BE2C (cell line): ENCODE measurements around the gene TAF13. TPM values are rescaled to one million over a fixed set of nuclear protein-coding genes. Genes with fewer than 3 reads are reported as not detected.

ENCODE experiments used
- DNase-seq: peaks from one replicate; pipeline ENCODE4 v3.0.0-alpha.2; 2020
- H3K27me3 ChIP-seq: fragments of 250-450 bp; sonication (Bioruptor Pico); 2 replicates; pipeline ENCODE4 v1.5.1; 2020; ENCODE audit warnings: mild to moderate bottlenecking
- H3K36me3 ChIP-seq: fragments of 250-450 bp; sonication (Bioruptor Pico); 2 replicates; pipeline ENCODE4 v1.5.1; 2020; ENCODE audit warnings: mild to moderate bottlenecking
- H3K4me1 ChIP-seq: fragments of 250-450 bp; sonication (Bioruptor Pico); 2 replicates; pipeline ENCODE4 v1.5.1; 2020
- H3K4me3 ChIP-seq: 2 replicates; pipeline ENCODE4 v1.5.1; 2011; ENCODE audit warnings: low read depth, low read length
- H3K9me3 ChIP-seq: fragments of 250-450 bp; sonication (Bioruptor Pico); 2 replicates; pipeline ENCODE4 v1.5.1; 2020
- CTCF ChIP-seq: IDR thresholded peaks from 2 replicates; pipeline ENCODE4 v1.5.1; 2012; ENCODE audit warnings: mild to moderate bottlenecking, low read depth, low read length
- polyA plus RNA-seq: library from polyadenylated mRNA; unstranded; fragments of >200 nt; gene quantifications from one replicate; pipeline ENCODE4 v1.2.1, GENCODE V29; 2012; ENCODE audit warnings: low read depth, missing spikeins; ENCODE audit not compliant: insufficient read length, insufficient read depth

The TAF13 gene
- polyA plus RNA-seq = 49.7 TPM

GRCh38 chr1:109075531-109076490 lies at the start of gene TAF13:
Gene TAF13, minus strand, starts transcription at chr1:109076003. Its CDS starts 56 bp downstream, at chr1:109075947.
- Histone ChIP-seq H3K36me3 (peaks cover 5% of the 10 kb centered on the region), H3K27me3 (no peaks in the 10 kb centered on the region), H3K4me1 (no peaks in the 10 kb centered on the region), H3K4me3 (peak within 1 kb of the TSS; percentile 89), H3K9me3 (no peaks in the 10 kb centered on the region)
- DNase-seq = peak; percentile 98
- peak; percentile 13; the same call in 1 of the 2 replicates for TF ChIP-seq CTCF

GRCh38 chr1:109120356-109120755 lies 44.6 kb upstream of the TAF13 start:
- no peak for TF ChIP-seq CTCF
- Histone ChIP-seq H3K9me3 (no peaks in the 10 kb centered on the region), H3K36me3 (no peaks in the 10 kb centered on the region), H3K4me1 (no peaks in the 10 kb centered on the region), H3K4me3 (no peak overlapping the region), H3K27me3 (0 out of 2 replicates have a peak, but pooled peaks cover 3% of the 10 kb centered on the region)
- DNase-seq = no peak

GRCh38 chr1:109118089-109118488 lies 42.3 kb upstream of the TAF13 start:
- no peaks in the 10 kb centered on the region for H3K4me1 ChIP-seq
- TF ChIP-seq CTCF = no peak
- no peak overlapping the region for H3K4me3 ChIP-seq

GRCh38 chr1:109116286-109116685 lies 40.5 kb upstream of the TAF13 start:
- Histone ChIP-seq H3K4me3 (no peak overlapping the region), H3K9me3 (no peaks in the 10 kb centered on the region), H3K27me3 (peaks cover 26% of the 10 kb centered on the region), H3K36me3 (no peaks in the 10 kb centered on the region), H3K4me1 (0 out of 2 replicates have a peak, but pooled peaks cover 3% of the 10 kb centered on the region)
- no peak for TF ChIP-seq CTCF
- no peak for DNase-seq

More at GRCh38 chr1:109118089-109118488, 42.3 kb upstream of the TAF13 start:
- H3K36me3 ChIP-seq = no peaks in the 10 kb centered on the region
- DNase-seq = no peak
- peaks cover 22% of the 10 kb centered on the region for H3K27me3 ChIP-seq
- H3K9me3 ChIP-seq = no peaks in the 10 kb centered on the region

GRCh38 chr1:109115685-109116084 lies 39.9 kb upstream of the TAF13 start:
- Histone ChIP-seq H3K4me3 (no peak overlapping the region), H3K36me3 (no peaks in the 10 kb centered on the region), H3K27me3 (peaks cover 26% of the 10 kb centered on the region), H3K4me1 (0 out of 2 replicates have a peak, but pooled peaks cover 3% of the 10 kb centered on the region), H3K9me3 (no peaks in the 10 kb centered on the region)
- TF ChIP-seq CTCF = no peak
- no peak for DNase-seq

GRCh38 chr1:109114342-109114674 lies 38.5 kb upstream of the TAF13 start:
- Histone ChIP-seq H3K36me3 (no peaks in the 10 kb centered on the region), H3K9me3 (no peaks in the 10 kb centered on the region), H3K27me3 (peaks cover 26% of the 10 kb centered on the region), H3K4me1 (0 out of 2 replicates have a peak, but pooled peaks cover 3% of the 10 kb centered on the region), H3K4me3 (peak overlapping the region; percentile 38)
- TF ChIP-seq CTCF = no peak
- no peak for DNase-seq
